GM21390 (cell line): ENCODE data around the gene CD93.

Source experiments
- ATAC-seq: cut with Tn5 transposase; IDR thresholded peaks from one replicate; pipeline ENCODE4 v1.9.1; 2021; ENCODE audit not compliant: unreplicated experiment

Gene CD93

GRCh38 chr20:23086056-23086566 is at the start of gene CD93:
Gene CD93 (minus strand): TSS chr20:23086324. CDS start chr20:23086192, 132 bp downstream.
- ATAC-seq = peak; percentile 67

GRCh38 chr20:23133560-23133998 is 47.5 kb upstream of the CD93 start:
- ATAC-seq = no peak

GRCh38 chr20:23132930-23133559 is 46.9 kb upstream of the CD93 start:
- no peak for ATAC-seq

- no peak for ATAC-seq
These were observed 46.3 kb upstream of the CD93 start for GRCh38 chr20:23132293-23132929.

- ATAC-seq = no peak
These were observed 45.6 kb upstream of the CD93 start for GRCh38 chr20:23131766-23132165.

GRCh38 chr20:23130622-23131140 is 44.6 kb upstream of the CD93 start:
- ATAC-seq = no peak

- ATAC-seq = no peak
These were observed 43.9 kb upstream of the CD93 start for GRCh38 chr20:23129891-23130621.

- no peak for ATAC-seq
These were observed 43.1 kb upstream of the CD93 start for GRCh38 chr20:23129266-23129665.

- no peak for ATAC-seq
These were observed 42.5 kb upstream of the CD93 start for GRCh38 chr20:23128461-23129125.

- ATAC-seq = no peak
These were observed 41.6 kb upstream of the CD93 start for GRCh38 chr20:23127506-23128279.

- no peak for ATAC-seq
These were observed 40.3 kb upstream of the CD93 start for GRCh38 chr20:23126281-23127061.

GRCh38 chr20:23125625-23126191 is 39.6 kb upstream of the CD93 start:
- ATAC-seq = peak; percentile 51

GRCh38 chr20:23125159-23125558 is 39.0 kb upstream of the CD93 start:
- ATAC-seq = no peak

GRCh38 chr20:23123886-23124285 is 37.8 kb upstream of the CD93 start:
- ATAC-seq = no peak

- no peak for ATAC-seq
These were observed 36.9 kb upstream of the CD93 start for GRCh38 chr20:23122796-23123655.

GRCh38 chr20:23122321-23122720 is 36.2 kb upstream of the CD93 start:
- ATAC-seq = no peak

- no peak for ATAC-seq
These were observed 35.7 kb upstream of the CD93 start for GRCh38 chr20:23121751-23122320.
